ENCODE data around the gene IMPA2.

GRCh38 chr18:11948852-11949523 lies 32.3 kb upstream of the IMPA2 start:
- TF ChIP-seq POLR2A (IDR thresholded peaks at IDR 0.05) (no peak), CTCF (IDR thresholded peaks at IDR 0.05) (no peak)

Data from testis (tissue), 2 donors.